Measurements from ENCODE around the gene DBN1. TPM values are rescaled to one million over a fixed set of nuclear protein-coding genes. Genes with fewer than 3 reads are reported as not detected.
"Not testable (repeated sequence)": the region's sequence is repeated elsewhere in the genome, so short reads cannot be mapped to it uniquely, and the experiment has no call there.

DBN1 gene
- total RNA-seq, 1 donor from 2014 or later: 13.1 TPM

DNA sequence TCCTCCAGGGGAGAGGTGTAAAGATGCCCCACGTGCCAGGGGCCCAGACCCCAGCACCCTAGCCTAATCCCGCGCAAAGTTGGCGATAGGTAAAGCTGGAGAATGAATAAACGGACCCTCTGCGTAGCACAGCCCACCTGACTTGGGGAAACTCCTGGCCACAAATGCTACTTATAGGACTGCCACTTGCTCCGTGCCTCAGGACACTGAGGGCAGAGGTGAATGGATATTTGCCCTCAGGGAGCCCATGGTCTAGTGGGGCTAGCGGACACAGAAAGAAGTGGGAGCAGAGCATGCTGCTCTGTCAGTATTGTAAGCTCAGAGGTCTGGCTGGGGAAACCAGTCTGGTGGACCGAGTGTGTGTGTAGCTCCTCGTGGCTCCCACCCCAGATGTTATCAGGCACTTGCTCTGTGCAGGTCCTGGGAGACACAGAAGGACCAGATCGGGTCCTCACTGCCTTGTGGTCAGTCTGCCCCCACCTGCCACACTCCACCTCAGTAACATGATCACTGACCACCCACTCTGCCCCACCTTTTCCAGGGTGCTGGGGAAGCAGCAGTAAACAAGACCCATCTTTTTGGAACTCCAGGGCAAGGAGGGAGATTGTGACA is 46.1 kb downstream of the DBN1 start:
- peaks cover 25% of the 10 kb centered on the region for H3K36me3 Mint-ChIP-seq (ENCODE audit: low read depth)
- intact Hi-C loops (cut with micrococcal nuclease): loop anchor here (2.0 to 5.0 kb wide), 3 partner anchors 71 to 165 kb away; partner anchors contain the start of genes DDX41, RGS14 and TMED9
- peak overlapping the region; percentile 95 for H3K4me3 Mint-ChIP-seq
- no peaks in the 10 kb centered on the region for H3K9me3 Mint-ChIP-seq
- peaks cover 64% of the 10 kb centered on the region for H3K4me1 Mint-ChIP-seq (ENCODE audit: low read depth)
- H3K27me3 Mint-ChIP-seq (ENCODE audit: insufficient read depth): no peaks in the 10 kb centered on the region
- peak overlapping the region; percentile 90 for H3K27ac Mint-ChIP-seq
- no peak for DNase-seq (ENCODE audit: low spot score)

DNA sequence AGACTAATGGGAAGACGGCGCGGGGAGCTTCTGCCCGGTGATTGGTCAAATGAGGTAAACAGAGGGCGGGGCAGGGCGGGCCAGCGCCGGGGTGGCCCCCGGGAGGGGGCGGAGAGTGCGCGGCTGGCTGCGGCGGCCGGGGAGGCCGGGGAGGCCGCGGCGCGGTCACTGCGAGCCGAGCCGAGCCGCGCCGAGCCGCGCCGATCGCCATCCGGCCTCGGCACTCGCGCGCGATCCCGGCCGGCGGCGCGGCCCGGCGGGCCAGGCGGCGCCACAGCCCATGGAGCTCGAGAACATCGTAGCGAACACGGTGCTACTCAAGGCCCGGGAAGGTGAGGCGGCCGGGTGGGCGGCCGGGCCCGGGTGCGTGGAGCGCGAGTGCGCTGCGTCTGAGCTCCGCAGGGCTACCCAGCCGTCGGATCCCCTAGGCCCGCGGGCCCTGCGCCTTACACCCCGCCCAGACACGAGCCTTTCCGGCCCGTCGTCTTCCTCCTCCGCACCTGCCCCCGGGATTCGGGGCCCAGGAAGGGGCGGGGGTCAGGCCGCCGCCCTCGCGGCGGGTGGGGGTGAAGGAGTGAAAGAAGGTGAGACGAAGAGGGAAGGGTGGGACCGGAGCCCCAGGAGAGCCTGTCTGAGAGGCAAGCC is 46.7 kb downstream of the DBN1 start, which contains the start of gene GRK6:
Gene GRK6, plus strand, starts transcription at position 111 of the 645 bp plus-strand sequence. Its CDS starts 170 bp downstream, at position 281.
- Mint-ChIP-seq H3K36me3 (ENCODE audit: low read depth) (peaks cover 21% of the 10 kb centered on the region), H3K4me1 (ENCODE audit: low read depth) (peaks cover 58% of the 10 kb centered on the region), H3K27me3 (ENCODE audit: insufficient read depth) (no peaks in the 10 kb centered on the region)

DNA sequence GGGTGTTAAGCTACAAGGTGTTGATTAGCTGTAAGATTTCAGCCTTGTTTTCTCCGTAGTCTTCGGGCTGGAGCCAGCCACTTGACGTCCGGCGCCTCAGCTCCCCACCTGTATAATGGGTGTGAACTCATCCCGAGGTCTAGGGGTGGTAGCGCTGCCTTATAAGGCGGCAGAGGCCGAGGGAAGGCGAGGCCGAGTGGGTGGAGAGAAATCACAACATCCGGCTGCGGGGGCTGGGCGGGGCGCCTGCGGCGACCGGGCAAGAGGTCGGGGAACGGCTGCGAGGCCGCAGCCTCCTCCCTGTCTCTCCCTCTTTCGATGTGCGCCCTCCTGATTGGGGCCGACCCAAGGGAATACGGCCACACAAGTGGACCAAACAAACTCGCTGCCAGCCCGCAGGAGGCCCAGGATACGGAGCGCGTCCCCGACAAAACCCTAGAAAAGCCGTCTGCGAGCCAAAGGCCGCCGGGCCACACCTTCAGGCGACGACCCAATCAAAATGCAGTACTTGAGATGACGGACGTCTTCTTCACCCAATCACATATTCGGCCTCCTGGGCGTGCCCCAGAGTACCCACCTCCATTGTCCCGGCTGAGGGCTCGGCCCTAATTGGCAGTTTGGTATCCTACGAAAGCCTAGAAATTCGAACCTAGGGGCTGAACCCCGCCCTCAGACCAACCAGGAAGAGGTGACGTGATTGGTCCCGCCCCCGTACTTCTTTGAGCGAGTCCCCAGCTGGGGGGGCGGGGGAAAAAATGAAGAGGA is 47.5 kb downstream of the DBN1 start:
- DNase-seq (ENCODE audit: low spot score): peak; percentile 99
- Mint-ChIP-seq H3K4me1 (ENCODE audit: low read depth) (peaks cover 51% of the 10 kb centered on the region), H3K27ac (peak overlapping the region; percentile 94), H3K4me3 (peak overlapping the region; percentile 86), H3K36me3 (ENCODE audit: low read depth) (peaks cover 20% of the 10 kb centered on the region), H3K9me3 (no peaks in the 10 kb centered on the region), H3K27me3 (ENCODE audit: insufficient read depth) (no peaks in the 10 kb centered on the region)
- intact Hi-C loops (cut with micrococcal nuclease): loop anchor here (1.0 to 5.0 kb wide), 8 partner anchors 8 to 889 kb away; partner anchors contain the start of genes DDX41, PDLIM7, RGS14 and RNF44

More for the DNA sequence above, 46.7 kb downstream of the DBN1 start, which contains the start of gene GRK6:
- H3K4me3 Mint-ChIP-seq: peak within 1 kb of the TSS; percentile 95
- no peaks in the 10 kb centered on the region for H3K9me3 Mint-ChIP-seq
- intact Hi-C loops (cut with micrococcal nuclease): loop anchor here (1.0 to 5.0 kb wide), 8 partner anchors 8 to 889 kb away; partner anchors contain the start of genes DDX41, PDLIM7, RGS14 and RNF44
- DNase-seq (ENCODE audit: low spot score): peak; percentile 67
- peak within 1 kb of the TSS; percentile 94 for H3K27ac Mint-ChIP-seq

DNA sequence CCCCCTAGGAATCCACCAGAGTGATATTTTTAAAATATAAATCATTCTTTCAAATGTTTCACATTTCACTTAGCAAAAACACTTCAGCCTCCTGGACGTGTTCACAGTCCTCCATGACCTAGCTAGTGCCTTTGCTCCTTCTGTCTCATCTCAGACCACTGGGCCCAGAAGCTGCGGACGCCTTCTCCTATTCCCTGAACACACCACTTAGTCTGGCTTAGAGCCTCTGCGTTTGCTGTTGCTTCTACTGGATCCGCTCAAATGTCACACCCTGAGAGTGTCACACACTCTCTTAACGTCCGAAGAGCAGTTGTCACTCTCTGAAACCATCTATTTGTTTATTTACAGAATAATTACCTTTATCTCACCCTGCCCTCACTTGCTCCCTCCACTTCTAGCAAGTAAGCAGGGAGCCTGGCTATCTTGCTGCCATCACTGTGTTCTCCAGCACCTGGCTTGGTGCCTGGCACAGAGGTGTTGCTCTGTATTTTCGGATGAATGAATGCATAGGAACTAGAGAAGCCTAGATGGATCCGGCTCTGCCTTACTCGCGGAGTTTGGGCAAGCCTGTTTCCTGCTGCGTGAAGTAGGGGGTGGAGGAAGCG is 48.1 kb downstream of the DBN1 start:
- Mint-ChIP-seq H3K27me3 (ENCODE audit: insufficient read depth) (no peaks in the 10 kb centered on the region), H3K4me3 (peak overlapping the region; percentile 86), H3K4me1 (ENCODE audit: low read depth) (peaks cover 45% of the 10 kb centered on the region), H3K27ac (peak overlapping the region; percentile 94), H3K36me3 (ENCODE audit: low read depth) (peaks cover 15% of the 10 kb centered on the region), H3K9me3 (no peaks in the 10 kb centered on the region)
- no peak for DNase-seq (ENCODE audit: low spot score)
- intact Hi-C loops (cut with micrococcal nuclease): loop anchor here (5.0 kb wide), 1 partner anchor 167 kb away; the partner anchor contains the start of gene TMED9

DNA sequence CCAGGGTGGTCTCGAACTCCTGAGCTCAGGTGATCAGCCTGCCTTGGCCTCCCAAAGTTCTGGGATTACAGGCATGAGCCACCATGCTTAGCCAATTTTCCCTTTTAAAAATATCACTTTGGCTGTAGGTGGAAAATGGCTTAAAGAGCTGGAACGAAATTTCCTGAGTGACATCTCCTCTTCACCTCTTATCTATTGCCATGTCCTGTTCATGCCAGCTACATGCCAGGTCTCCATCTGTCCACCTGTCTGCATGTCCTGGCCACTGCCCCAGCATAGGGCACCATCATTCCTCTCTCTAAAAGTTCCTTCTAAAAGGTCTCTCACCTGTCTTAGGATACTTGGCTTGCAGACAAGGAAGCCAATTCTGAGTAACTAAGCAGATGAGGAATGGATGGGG is 49.8 kb downstream of the DBN1 start:
- DNase-seq (ENCODE audit: low spot score): no peak
- Mint-ChIP-seq H3K9me3 (no peaks in the 10 kb centered on the region), H3K27me3 (ENCODE audit: insufficient read depth) (no peaks in the 10 kb centered on the region), H3K4me1 (ENCODE audit: low read depth) (peaks cover 28% of the 10 kb centered on the region), H3K27ac (no peak overlapping the region), H3K36me3 (ENCODE audit: low read depth) (peaks cover 5% of the 10 kb centered on the region), H3K4me3 (no peak overlapping the region)
- intact Hi-C loops (cut with micrococcal nuclease): no loop called here

DNA sequence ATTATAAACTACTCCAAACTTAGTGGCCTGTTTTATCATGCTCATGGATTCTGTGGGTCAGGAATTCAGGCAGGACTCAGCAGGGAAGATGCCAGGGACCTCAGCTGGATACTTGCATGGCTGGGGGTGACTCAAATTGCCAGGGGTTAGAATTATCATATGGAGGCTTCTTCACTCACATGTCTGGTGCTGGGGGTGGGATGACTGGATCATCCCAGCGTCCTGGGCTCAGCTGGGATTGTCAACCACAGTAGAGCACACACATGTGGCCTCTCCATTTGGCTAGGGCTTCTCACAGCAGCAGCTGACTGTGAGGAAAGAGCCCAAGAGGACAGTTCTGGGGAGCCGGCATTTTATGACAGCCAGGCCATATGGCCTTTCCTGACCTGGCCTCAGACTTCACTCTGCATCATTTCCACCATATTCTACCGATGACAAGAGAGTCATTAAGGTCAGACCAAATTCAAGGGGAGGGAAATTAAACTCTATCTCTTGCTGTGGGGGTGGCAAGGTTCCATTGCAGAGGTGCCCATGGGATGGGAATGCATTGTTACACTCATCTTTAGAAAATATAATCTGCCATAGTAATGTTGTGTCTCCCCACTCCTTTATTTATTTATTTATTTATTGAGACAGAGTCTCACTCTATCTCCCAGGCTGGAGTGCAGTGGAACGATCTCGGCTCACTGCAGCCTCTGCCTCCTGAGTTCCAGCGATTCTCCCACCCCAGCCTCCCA is 52.2 kb downstream of the DBN1 start:
- no peaks in the 10 kb centered on the region for H3K36me3 Mint-ChIP-seq (ENCODE audit: low read depth)
- peaks cover 17% of the 10 kb centered on the region for H3K4me1 Mint-ChIP-seq (ENCODE audit: low read depth)
- no peak overlapping the region for H3K4me3 Mint-ChIP-seq
- intact Hi-C loops (cut with micrococcal nuclease): no loop called here
- no peak overlapping the region for H3K27ac Mint-ChIP-seq
- peaks cover 2% of the 10 kb centered on the region for H3K27me3 Mint-ChIP-seq (ENCODE audit: insufficient read depth)
- DNase-seq (ENCODE audit: low spot score): no peak
- H3K9me3 Mint-ChIP-seq: no peaks in the 10 kb centered on the region

DNA sequence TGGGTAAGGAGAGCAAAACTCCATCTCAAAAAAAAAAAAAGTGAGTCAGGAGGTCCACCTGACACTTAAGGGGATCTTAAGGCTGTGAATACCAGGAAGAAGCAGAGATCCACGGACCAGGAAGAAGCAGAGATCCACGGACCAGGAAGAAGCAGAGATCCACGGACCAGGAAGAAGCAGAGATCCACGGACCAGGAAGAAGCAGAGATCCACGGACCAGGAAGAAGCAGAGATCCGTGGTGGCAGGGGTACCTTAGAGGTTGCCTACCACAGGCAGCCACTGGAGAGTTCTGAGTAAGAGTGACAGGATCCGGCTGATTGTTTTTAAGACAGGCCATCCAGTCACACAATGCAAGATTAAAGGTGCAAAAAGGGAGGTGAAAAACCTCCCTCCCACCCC is 53.0 kb downstream of the DBN1 start:
- H3K9me3 Mint-ChIP-seq; DNase-seq (ENCODE audit: low spot score); H3K36me3 Mint-ChIP-seq (ENCODE audit: low read depth); H3K27ac Mint-ChIP-seq; H3K27me3 Mint-ChIP-seq (ENCODE audit: insufficient read depth); intact Hi-C loops (cut with micrococcal nuclease); H3K4me3 Mint-ChIP-seq: not testable (repeated sequence)
- peaks cover 14% of the 10 kb centered on the region for H3K4me1 Mint-ChIP-seq (ENCODE audit: low read depth)

DNA sequence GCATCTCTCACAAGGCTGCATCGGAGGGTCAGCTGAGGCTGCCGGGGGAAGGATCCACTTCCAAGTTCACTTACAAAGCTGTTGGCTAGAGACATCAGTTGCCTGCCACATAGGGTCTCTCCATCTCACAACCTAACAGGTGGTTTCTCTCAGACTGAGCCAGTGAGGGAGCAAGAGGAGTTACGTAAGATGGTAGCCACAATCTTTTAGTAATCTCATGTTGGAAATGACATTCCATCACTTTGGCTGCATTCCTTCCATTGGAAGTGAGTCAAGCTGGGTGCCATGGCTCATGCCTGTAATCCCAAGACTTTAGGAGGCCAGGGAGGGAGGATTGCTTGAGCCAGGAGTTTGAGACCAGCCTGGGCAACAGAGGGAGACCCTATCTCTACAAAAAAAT is 54.4 kb downstream of the DBN1 start:
- DNase-seq (ENCODE audit: low spot score): no peak
- peaks cover 2% of the 10 kb centered on the region for H3K27me3 Mint-ChIP-seq (ENCODE audit: insufficient read depth)
- H3K36me3 Mint-ChIP-seq (ENCODE audit: low read depth): no peaks in the 10 kb centered on the region
- intact Hi-C loops (cut with micrococcal nuclease): no loop called here
- peaks cover 6% of the 10 kb centered on the region for H3K4me1 Mint-ChIP-seq (ENCODE audit: low read depth)
- H3K4me3 Mint-ChIP-seq: no peak overlapping the region
- H3K9me3 Mint-ChIP-seq: no peaks in the 10 kb centered on the region
- no peak overlapping the region for H3K27ac Mint-ChIP-seq

DNA sequence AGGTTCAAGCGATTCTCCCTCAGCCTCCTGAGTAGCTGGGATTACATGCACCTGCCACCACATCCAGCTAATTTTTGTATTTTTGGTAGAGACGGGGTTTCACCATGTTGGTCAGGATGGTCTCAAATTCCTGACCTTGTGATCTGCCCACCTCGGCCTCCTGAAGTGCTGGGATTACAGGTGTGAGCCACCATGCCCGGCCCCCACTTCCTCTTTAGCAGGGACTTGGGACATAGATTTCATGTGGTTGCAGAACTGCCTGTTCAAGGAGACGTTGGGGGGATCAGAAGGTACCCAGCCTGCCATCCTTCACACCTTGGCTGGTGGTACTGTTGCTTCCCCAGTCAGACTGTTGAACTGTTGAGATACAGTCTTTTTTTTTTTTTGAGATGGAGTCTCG is 56.4 kb downstream of the DBN1 start:
- H3K9me3 Mint-ChIP-seq; H3K36me3 Mint-ChIP-seq (ENCODE audit: low read depth); DNase-seq (ENCODE audit: low spot score); H3K27me3 Mint-ChIP-seq (ENCODE audit: insufficient read depth); H3K4me3 Mint-ChIP-seq; intact Hi-C loops (cut with micrococcal nuclease); H3K27ac Mint-ChIP-seq: not testable (repeated sequence)
- H3K4me1 Mint-ChIP-seq (ENCODE audit: low read depth): peaks cover 14% of the 10 kb centered on the region

DNA sequence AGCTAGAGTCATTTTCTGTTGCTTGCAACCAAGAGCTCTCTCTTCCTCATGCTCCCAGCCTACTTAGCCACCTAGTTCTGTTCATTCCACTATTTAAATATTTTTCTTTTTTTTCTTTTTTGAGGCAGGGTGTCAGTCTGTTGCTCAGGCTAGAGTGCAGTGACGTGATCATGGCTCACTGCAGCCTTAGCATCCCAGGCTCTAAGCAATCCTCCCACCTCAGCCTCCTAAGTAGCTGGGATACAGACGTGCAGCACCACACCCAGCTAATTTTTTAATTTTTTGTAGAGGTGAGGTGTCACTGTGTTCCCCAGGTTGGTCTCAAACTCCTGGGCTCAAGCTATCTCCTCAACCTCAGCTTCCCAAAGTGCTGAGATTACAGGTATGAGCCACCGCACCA is 59.0 kb downstream of the DBN1 start:
- Mint-ChIP-seq H3K27ac (no peak overlapping the region), H3K9me3 (no peaks in the 10 kb centered on the region), H3K27me3 (ENCODE audit: insufficient read depth) (peaks cover 2% of the 10 kb centered on the region), H3K36me3 (ENCODE audit: low read depth) (no peaks in the 10 kb centered on the region), H3K4me3 (no peak overlapping the region), H3K4me1 (ENCODE audit: low read depth) (peaks cover 25% of the 10 kb centered on the region)
- intact Hi-C loops (cut with micrococcal nuclease): no loop called here
- DNase-seq (ENCODE audit: low spot score): no peak

DNA sequence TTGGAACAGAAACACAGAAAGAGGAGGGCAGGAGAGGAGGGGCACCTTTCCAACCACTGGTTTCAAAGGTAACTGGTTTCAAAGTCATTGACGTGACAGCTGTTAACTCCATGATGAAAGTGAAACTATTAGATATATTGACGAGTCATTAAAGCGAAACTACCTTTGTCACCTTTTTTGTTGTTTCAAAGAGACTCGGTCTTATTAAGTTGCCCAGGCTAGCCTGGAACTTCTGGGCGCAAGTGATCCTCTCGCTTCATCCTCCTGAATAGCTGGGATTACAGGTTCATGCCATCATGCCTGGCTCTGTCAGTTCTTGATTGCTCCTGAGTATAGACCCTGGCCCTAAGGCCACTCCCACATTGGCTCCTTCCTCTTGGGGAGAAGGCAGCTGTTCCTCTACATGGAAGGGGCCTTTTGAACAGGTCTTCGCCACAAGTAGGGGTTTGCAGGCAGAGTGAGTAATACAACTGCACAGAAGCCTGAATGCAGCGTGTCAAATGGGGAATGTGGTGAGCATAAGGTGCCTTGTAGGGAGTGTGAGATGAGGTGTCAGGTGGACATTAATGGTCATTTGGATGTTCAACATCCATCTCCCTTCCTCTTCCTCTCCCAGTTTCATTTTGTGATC is 60.7 kb downstream of the DBN1 start:
- no peak for DNase-seq (ENCODE audit: low spot score)

DNA sequence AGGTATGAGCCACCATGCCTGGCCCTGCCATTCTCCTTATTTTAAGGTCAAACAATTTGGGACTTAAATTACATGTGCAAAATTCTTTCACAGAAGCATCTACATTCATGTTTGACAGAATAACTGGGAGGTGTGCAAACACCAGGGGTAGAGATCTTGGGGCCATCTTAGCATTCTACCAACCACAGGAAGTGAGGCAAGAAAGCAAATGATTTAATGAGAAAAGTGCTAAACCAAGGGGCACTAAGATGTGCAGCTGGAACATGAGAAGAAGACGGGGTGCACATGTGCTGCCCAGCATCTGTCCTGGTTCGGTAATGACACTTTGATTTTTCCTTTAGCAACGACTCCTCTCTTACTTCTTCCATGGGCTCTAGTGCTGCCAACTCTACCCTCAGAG is 62.9 kb downstream of the DBN1 start:
- intact Hi-C loops (cut with micrococcal nuclease): no loop called here
- no peaks in the 10 kb centered on the region for H3K36me3 Mint-ChIP-seq (ENCODE audit: low read depth)
- no peak overlapping the region for H3K4me3 Mint-ChIP-seq
- H3K4me1 Mint-ChIP-seq (ENCODE audit: low read depth): peaks cover 25% of the 10 kb centered on the region
- no peaks in the 10 kb centered on the region for H3K9me3 Mint-ChIP-seq
- H3K27me3 Mint-ChIP-seq (ENCODE audit: insufficient read depth): peaks cover 7% of the 10 kb centered on the region
- H3K27ac Mint-ChIP-seq: no peak overlapping the region
- no peak for DNase-seq (ENCODE audit: low spot score)

More for the DNA sequence above, 60.7 kb downstream of the DBN1 start:
- intact Hi-C loops (cut with micrococcal nuclease): no loop called here
- Mint-ChIP-seq H3K27ac (no peak overlapping the region), H3K36me3 (ENCODE audit: low read depth) (no peaks in the 10 kb centered on the region), H3K4me1 (ENCODE audit: low read depth) (peaks cover 25% of the 10 kb centered on the region), H3K4me3 (no peak overlapping the region), H3K9me3 (no peaks in the 10 kb centered on the region), H3K27me3 (ENCODE audit: insufficient read depth) (peaks cover 2% of the 10 kb centered on the region)

Data from activated T-helper 1 cell treated with anti-CD3 and anti-CD28 coated beads, Interleukin-12 subunit alpha, Interleukin-12 subunit beta, Interleukin-2, Interleukin-4 antibody, amounts not matched to agents 30 ng/mL and 10 ng/mL and 1 ng/mL, durations not matched to agents 14 hours and 24 hours and 36 hours (primary cell).